OCI-LY7 (cell line): ENCODE data around the gene PDHX.

ENCODE experiments used
- EZH2phosphoT487 ChIP-seq: fragments of 200-600 bp; sonication (generic); IDR thresholded peaks from 2 replicates; pipeline ENCODE4 v1.6.1; 2018; ENCODE audit warnings: low read depth, borderline replicate concordance, mild to moderate bottlenecking, mixed run types, antibody characterized with exemption, low read length, moderate library complexity, mixed read lengths
- TF ChIP-seq, protein P1 (sequence below): fragments of 200-600 bp; sonication (generic); conservative IDR thresholded peaks from 2 replicates; pipeline ENCODE4 v1.5.1; 2014; ENCODE audit warnings: mild to moderate bottlenecking, antibody characterized with exemption, low read length, moderate library complexity, mixed read lengths

DNA sequence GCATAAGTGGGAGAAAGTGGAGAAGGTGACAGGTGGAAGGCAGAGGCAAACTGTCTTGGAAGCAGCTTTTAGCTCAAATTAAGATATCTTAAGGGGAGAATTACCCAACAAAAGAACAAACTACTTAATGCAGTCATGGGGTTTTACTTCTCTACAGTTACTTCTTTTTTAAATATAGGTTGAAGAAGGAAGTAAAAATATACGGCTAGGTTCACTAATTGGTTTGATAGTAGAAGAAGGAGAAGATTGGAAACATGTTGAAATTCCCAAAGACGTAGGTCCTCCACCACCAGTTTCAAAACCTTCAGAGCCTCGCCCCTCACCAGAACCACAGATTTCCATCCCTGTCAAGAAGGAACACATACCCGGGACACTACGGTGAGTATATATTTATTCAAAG is 40.8 kb downstream of the PDHX start:
- TF ChIP-seq, protein P1, sequence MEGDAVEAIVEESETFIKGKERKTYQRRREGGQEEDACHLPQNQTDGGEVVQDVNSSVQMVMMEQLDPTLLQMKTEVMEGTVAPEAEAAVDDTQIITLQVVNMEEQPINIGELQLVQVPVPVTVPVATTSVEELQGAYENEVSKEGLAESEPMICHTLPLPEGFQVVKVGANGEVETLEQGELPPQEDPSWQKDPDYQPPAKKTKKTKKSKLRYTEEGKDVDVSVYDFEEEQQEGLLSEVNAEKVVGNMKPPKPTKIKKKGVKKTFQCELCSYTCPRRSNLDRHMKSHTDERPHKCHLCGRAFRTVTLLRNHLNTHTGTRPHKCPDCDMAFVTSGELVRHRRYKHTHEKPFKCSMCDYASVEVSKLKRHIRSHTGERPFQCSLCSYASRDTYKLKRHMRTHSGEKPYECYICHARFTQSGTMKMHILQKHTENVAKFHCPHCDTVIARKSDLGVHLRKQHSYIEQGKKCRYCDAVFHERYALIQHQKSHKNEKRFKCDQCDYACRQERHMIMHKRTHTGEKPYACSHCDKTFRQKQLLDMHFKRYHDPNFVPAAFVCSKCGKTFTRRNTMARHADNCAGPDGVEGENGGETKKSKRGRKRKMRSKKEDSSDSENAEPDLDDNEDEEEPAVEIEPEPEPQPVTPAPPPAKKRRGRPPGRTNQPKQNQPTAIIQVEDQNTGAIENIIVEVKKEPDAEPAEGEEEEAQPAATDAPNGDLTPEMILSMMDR: no peak
- no peak for TF ChIP-seq EZH2phosphoT487
